ENCODE results near the gene TBC1D2B. TPM values are rescaled to one million over a fixed set of nuclear protein-coding genes. Genes with fewer than 3 reads are reported as not detected.

Gene TBC1D2B
- total and polyA plus RNA-seq, 11 donors = 5.1 to 45.2 (median 10.1) TPM

GRCh38 chr15:78097667-78098066, 20.2 kb upstream of the TBC1D2B start:
- ATAC-seq = no peak
- peak in 1 of 5 donors; percentile 4 for DNase-seq
- H3K27me3 ChIP-seq = no peaks in the 10 kb centered on the region
- no peaks in the 10 kb centered on the region for H3K9me3 ChIP-seq
- WGBS, 4 donors = 92 to 97% (median 94%) methylated on average over 8 to 9 of the region's 9 CpGs
- TF ChIP-seq POLR2A (IDR thresholded peaks at IDR 0.05) = no peak
- TF ChIP-seq, protein P1, sequence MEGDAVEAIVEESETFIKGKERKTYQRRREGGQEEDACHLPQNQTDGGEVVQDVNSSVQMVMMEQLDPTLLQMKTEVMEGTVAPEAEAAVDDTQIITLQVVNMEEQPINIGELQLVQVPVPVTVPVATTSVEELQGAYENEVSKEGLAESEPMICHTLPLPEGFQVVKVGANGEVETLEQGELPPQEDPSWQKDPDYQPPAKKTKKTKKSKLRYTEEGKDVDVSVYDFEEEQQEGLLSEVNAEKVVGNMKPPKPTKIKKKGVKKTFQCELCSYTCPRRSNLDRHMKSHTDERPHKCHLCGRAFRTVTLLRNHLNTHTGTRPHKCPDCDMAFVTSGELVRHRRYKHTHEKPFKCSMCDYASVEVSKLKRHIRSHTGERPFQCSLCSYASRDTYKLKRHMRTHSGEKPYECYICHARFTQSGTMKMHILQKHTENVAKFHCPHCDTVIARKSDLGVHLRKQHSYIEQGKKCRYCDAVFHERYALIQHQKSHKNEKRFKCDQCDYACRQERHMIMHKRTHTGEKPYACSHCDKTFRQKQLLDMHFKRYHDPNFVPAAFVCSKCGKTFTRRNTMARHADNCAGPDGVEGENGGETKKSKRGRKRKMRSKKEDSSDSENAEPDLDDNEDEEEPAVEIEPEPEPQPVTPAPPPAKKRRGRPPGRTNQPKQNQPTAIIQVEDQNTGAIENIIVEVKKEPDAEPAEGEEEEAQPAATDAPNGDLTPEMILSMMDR (IDR thresholded peaks at IDR 0.05) = no peak
- intact Hi-C loops (cut with DNase I) = no loop called here
- no peaks in the 10 kb centered on the region for H3K36me3 ChIP-seq
- no peak overlapping the region for H3K27ac ChIP-seq
- no peak overlapping the region for H3K4me3 ChIP-seq
- H3K4me1 ChIP-seq = peaks cover 0 to 15% (median 11%) of the 10 kb centered on the region in 12 donors

DNA sequence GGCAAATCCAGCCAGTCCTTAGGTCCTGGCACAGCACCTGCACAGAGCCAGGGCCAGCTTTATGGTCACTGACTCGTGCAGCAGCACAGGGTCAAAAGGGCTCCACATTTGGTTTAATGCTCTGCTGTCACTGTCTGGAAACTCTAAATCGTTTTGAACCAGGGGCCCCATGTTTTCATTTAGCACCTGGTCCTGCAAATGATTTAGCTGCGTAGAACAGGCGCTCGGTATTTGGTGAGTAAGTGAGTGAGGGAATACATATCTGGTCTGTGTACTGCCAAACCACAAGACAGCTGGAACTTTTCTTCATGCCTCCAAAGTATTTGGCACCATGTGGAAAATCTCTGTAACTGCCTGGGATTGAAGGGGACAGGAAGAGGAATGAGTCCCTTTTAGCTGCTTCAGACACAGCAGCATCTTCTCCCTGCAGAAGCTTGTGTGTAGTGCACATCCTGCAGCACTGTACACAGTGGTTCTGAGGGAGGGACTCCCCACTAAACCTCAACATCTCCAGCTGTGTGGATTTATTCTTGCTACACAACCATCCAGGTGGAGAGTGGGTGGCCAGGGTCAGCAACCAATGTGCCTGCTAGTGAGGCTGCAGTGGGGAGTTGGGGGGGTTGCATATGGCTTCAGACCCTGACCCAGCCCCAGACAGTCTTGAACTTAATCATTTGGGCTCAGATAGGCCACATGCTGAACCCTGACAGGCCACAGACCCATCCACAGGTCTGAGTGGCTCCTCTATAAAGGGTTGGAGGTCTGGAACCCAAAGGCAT, 15.9 kb upstream of the TBC1D2B start:
- Histone ChIP-seq H3K9me3 (no peaks in the 10 kb centered on the region), H3K4me3 (no peak overlapping the region), H3K27me3 (no peaks in the 10 kb centered on the region), H3K36me3 (no peaks in the 10 kb centered on the region), H3K27ac (peak overlapping the region in 3 of 12 donors; percentile 31 to 53 (median 37)), H3K4me1 (peaks cover 0 to 27% (median 20%) of the 10 kb centered on the region in 12 donors)
- ATAC-seq (peak; percentile 78 to 84 (median 82)), DNase-seq (peak in 2 of 5 donors; percentile 22 to 27)
- intact Hi-C loops (cut with DNase I) = loop anchor here in 2 of 10 donors (5.0 kb wide), 1 partner anchor 86 kb away; no protein-coding TSS in a partner anchor
- TF ChIP-seq, protein P1 (IDR thresholded peaks at IDR 0.05) = no peak
- no peak for TF ChIP-seq POLR2A (IDR thresholded peaks at IDR 0.05)
- 39 to 57% (median 45%) methylated on average over 4 to 5 of the region's 5 CpGs for WGBS, 4 donors

GRCh38 chr15:78092261-78093041, 14.9 kb upstream of the TBC1D2B start, which contains the start of gene SH2D7:
SH2D7 (plus strand) TSS chr15:78092561; CDS start chr15:78092585, 24 bp downstream.
- ATAC-seq (peak; percentile 37 to 83 (median 72)), DNase-seq (peak in 3 of 5 donors; percentile 36 to 53 (median 40))
- peak within 1 kb of the TSS in 4 of 12 donors; percentile 16 to 53 (median 34) for H3K27ac ChIP-seq
- WGBS, 4 donors = 49 to 63% (median 60%) methylated on average over 11 of the region's 11 CpGs
- H3K9me3 ChIP-seq = no peaks in the 10 kb centered on the region
- H3K36me3 ChIP-seq = no peaks in the 10 kb centered on the region
- peaks cover 0 to 27% (median 23%) of the 10 kb centered on the region in 12 donors for H3K4me1 ChIP-seq
- H3K4me3 ChIP-seq = no peak within 1 kb of the TSS
- no peaks in the 10 kb centered on the region for H3K27me3 ChIP-seq
- intact Hi-C loops (cut with DNase I) = loop anchor here in 2 of 10 donors (5.0 kb wide), 1 partner anchor 85 kb away; no protein-coding TSS in a partner anchor
- TF ChIP-seq, protein P1 (IDR thresholded peaks at IDR 0.05) = no peak
- no peak for TF ChIP-seq POLR2A (IDR thresholded peaks at IDR 0.05)

Data from heart left ventricle (tissue), 16 donors.